ENCODE results near the gene UBB.

Gene UBB

GRCh38 chr17:16419074-16419928 lies 38.4 kb downstream of the UBB start:
- DNase-seq, result peak; percentile 93

- DNase-seq, result peak; percentile 81
Measured at GRCh38 chr17:16419929-16420271, 39.0 kb downstream of the UBB start.

DNA sequence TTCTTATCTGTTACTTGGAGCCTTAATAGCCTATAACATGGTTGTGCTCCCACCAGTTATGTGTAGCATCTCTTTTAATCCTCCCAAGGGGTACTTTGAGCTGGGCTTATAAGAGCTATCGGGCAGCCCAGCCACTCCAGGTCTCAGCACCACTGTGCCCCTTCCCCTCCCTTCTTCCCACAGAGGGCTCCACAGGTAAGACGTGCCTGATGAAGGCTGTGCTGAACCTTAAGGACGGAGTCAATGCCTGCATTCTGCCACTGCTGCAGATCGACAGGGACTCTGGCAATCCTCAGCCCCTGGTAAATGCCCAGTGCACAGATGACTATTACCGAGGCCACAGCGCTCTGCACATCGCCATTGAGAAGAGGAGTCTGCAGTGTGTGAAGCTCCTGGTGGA lies 41.5 kb downstream of the UBB start:
- DNase-seq, result no peak

DNA sequence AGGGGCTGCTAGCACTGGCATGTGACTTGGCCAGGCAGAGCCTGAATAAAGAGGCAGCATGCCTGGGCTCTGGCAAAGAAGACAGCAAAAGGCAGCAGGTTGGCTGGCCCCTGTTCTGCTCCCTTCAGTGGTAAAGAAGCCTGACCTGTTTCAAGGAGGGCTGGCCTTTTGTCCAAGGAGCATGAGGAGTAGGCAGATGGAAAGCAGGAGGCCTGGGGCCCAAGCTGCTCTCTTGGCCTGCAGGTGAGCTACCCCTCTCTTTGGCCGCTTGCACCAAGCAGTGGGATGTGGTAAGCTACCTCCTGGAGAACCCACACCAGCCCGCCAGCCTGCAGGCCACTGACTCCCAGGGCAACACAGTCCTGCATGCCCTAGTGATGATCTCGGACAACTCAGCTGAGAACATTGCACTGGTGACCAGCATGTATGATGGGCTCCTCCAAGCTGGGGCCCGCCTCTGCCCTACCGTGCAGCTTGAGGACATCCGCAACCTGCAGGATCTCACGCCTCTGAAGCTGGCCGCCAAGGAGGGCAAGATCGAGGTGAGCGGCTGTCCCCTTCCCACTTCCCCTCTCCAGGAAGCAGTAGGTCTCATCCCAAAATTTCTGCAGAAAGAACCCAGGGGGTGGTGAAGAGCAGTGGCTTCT lies 42.5 kb downstream of the UBB start:
- DNase-seq, result no peak

DNA sequence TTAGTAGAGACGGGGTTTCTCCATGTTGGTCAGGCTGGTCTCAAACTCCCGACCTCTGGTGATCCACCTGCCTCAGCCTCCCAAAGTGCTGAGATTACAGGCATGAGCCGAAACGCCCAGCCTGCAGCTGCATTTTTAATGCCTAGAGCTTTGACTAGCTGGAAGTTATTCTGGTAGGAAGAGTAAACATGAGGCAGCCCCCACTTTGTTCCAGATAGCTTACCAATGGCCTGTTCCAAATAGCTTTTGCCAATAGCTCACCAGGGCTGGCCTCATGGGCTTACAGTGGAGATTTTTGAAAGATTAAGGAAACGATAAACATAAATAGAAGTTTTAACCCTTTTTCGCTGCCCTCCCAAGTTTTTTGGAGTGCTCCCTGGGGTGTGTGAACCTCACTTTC lies 44.3 kb downstream of the UBB start:
- DNase-seq, result no peak

GRCh38 chr17:16425698-16426659 lies 45.1 kb downstream of the UBB start:
- no peak for DNase-seq

GRCh38 chr17:16427020-16427419 lies 46.1 kb downstream of the UBB start:
- no peak for DNase-seq

DNA sequence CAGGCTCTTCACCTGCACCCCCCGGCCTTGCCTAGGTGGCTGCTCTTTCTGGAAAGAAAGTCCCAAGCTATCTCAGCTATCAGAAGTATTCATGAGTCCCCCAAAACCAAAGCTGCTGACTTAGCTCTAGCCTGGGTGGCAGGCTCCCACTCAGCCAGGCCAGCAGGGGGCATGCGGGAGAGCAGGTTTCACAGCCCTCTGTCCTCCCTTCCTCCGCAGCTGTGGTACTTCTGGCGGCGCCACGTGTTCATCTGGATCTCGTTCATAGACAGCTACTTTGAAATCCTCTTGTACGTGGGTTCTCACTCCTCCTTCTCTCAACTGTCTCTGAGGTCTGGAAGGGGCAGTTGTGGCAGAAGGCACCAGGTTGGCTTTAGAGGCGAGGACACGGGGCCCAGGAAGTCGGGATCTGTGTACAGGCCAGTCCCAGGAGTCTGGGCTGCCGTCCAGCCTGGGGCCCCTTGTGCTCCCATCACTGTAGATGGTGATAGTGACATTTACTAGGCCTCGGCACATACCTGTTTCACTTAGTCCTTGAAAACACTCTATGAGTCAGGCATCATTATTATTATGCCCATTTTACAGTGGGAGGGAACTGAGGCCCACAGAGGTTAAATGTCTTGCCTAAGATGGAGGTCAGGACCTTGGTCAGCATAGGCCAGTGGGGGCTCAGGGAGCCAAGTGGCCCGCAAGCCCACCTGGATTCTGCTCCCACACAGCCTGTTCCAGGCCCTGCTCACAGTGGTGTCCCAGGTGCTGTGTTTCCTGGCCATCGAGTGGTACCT lies 47.4 kb downstream of the UBB start:
- DNase-seq, result peak; percentile 61

- no peak for DNase-seq
Measured at GRCh38 chr17:16429083-16429482, 48.2 kb downstream of the UBB start.

DNA sequence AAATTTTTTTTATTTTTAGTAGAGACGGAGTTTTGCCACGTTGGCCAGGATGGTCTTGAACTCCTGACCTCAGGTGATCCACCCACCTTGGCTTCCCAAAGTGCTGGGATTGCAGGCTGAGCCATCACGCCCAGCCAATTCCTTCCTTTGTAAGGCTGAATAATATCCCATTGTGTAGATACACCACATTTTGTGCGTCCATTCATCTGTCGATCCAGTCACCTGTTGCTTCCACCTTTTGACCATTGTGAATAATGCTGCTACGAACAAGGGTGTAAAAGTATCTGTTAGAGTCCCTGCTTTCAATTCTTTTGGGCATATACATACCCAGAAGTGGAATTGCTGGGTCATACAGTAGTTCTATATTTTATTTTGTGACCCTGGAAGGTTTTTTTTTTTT lies 49.8 kb downstream of the UBB start:
- no peak for DNase-seq

DNA sequence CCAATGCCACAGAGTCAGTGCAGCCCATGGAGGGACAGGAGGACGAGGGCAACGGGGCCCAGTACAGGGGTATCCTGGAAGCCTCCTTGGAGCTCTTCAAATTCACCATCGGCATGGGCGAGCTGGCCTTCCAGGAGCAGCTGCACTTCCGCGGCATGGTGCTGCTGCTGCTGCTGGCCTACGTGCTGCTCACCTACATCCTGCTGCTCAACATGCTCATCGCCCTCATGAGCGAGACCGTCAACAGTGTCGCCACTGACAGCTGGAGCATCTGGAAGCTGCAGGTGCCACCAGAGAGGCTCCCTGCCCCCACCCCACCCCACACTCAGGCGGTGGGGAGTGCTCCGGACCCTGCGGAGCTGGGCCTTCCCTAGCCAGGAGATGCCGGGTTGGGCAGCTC lies 51.1 kb downstream of the UBB start:
- no peak for DNase-seq
